NOMO-1 (cell line): ENCODE measurements around the gene MRPL36.
"Not testable (repeated sequence)": the region's sequence is repeated elsewhere in the genome, so short reads cannot be mapped to it uniquely, and the experiment has no call there.

Source experiments
- DNase-seq, 2 experiments: peaks; one replicate each; lab custom pipeline; 2025; ENCODE audit not compliant: unreplicated experiment in 2 of 2; lab: John Stamatoyannopoulos, UW

Gene MRPL36

GRCh38 chr5:1815881-1816292 is 16.2 kb upstream of the MRPL36 start:
- no peak for DNase-seq

- DNase-seq = no peak
These were observed 15.6 kb upstream of the MRPL36 start for GRCh38 chr5:1815071-1815786.

GRCh38 chr5:1814183-1815020 is 14.8 kb upstream of the MRPL36 start:
- no peak for DNase-seq

DNA sequence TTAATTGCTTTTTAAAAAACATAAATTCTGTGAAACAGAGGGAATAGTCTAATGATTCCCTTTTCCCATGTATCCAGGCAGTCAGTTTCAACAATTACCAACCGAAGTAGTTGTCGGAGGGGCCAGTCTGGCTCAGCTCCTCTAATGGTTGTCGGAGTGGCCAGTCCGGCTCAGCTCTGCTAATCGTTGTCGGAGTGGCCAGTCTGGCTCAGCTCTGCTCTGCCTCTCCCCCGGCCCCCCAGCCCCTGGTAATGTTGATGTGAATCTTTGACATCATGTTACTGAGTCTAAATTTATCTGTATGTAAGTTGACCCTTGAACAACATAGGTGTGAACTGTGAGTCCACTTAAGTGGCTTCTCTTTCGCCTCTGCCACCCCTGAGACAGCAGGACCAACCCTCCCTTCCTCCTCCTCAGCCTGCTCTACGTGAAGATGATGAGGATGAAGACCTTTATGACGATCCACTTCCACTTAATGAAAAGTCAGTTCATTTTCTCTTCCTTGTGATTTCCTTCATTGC is 11.0 kb upstream of the MRPL36 start:
- no peak for DNase-seq

DNA sequence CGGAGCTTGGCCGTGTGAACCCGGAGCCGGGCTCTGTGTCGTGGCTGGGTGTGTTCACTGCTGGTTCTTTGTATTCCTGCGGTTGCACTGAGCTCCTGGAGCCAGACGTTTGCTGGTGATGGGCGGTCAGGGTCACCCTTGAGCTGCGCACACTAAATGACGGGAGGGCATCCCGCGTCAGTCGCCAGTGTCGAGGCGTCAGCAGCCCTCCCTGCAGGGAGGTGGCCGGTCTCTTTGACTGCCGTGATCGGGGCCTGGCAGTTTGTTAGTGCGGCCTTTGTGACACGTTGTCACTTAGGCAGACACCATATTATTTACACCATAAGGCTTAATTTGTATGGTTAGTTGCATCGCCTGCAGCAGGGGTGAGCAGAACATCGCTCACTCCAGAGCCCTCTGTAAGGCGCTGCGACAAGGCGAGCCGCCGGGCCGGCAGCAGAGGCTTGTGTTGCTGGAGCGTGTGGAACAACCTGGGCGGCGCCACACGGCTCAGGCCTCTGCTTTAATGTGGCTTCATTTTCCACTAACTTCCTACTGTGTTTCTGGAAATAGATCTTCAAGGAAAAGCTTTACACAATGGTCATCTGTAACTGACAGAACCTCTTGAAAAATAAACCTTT is 9.9 kb upstream of the MRPL36 start:
- no peak for DNase-seq

GRCh38 chr5:1808439-1808838 is 8.8 kb upstream of the MRPL36 start:
- no peak for DNase-seq

DNA sequence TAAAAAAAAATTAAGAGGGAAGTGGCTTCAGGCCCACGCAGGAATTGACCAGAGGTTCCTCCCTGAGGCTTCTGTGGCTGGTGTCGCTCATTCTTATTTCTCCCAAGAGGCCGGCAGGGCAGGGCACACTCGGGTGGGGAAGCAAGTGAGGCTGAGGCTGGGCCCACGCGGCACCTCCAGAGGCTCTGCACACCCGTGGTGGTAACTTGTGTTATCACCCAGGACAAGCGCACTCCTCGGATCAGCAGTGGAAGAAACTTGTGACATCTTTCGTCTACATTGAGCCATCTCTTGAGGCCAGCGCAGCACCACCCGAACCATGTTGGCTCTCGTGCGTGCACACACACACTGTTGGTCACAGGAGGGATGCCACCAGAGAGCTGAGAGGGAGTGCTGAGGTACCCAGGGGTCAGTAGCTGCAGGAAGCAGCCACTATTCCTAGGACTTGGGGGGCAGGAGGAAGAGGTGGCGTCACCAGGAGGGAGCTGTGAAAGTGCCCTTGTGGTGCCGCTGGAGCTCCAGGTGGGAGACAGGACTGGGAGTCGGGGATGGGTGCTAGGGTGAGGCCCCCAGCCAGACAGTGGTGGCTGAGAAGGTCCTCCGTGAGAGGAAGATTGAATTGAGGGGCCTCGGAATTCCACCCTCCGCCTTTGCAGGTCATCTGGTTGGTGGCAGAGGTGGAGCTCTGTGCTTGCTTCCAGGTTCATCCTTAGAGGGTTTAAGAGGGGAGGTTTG is 8.0 kb upstream of the MRPL36 start:
- DNase-seq = no peak

- no peak for DNase-seq
These were observed 7.3 kb upstream of the MRPL36 start for GRCh38 chr5:1806974-1807373.

DNA sequence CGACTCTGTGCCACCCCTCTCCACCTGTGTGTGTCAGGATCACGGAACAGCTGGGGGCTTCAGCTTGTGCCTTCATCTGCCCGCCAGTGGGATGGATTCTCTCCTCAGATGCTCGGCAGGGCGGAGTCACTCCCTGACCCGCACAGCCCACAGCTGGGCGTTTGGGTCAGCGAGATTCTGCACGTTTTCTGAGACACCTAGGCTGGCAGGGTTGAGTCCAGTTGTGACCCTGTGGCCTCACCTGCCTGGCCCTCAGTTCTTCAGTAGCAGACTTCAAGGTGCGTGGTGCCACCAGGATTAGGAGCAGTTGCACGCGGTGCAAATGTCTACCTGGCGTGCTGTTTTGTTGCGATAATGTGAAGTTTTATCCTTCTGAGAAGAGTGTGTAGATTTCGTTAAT is 6.6 kb upstream of the MRPL36 start:
- no peak for DNase-seq

- DNase-seq = no peak
These were observed 6.1 kb upstream of the MRPL36 start for GRCh38 chr5:1805736-1806135.

- no peak for DNase-seq
These were observed 5.7 kb upstream of the MRPL36 start for GRCh38 chr5:1805326-1805725.

DNA sequence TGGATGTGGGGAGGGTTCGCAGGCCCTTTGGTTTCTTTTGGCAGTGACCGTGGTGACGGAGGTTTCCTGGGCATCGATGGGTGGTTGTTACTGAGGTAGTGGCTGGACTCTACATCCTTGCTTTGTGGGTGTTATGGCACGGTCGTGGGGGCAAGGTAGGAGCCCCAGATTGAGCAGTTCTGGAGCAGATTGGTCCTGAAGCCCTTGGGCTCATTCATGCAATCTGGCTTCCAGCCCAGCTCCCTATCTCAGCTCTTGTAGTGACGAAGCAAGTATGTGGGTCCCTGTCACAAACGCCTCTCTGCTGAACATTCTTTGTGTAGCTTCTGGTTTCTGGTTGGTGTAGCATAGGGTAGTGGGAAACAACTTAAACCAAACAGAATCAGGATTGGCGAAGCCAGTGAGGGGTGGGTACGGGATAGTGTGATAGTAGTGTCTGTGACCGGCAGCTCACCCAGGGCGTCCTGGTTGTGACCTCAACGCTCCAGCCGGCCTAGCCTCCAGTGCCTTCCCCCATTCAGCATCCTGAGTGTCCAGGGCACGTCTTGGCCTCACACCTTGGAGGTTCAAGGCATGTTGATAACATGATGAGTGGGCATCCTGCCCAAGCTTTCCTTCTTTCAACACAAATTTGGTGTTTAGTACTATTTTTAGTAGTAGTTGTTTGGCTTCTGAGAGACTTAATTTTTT is 4.5 kb upstream of the MRPL36 start:
- DNase-seq = no peak

DNA sequence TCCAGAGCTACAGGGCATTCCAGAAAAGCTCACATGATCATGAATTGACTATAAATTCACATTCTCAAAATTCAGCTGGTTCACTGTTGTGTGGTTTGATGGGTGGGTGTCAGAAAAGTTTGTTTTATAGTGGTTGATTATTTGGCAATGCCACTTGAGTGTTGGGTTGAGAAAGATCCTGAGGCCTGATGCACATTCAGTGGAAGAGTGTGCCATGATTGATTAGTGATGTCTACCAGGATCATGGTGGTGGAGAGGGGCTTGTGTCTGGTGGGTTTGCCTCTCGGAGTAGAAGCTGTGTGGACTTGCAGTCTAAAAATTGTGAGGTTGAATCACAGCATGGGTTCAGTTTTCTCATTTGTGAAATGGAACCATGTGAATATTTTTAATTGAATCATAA is 3.6 kb upstream of the MRPL36 start:
- DNase-seq = no peak

- DNase-seq = no peak
These were observed 2.3 kb upstream of the MRPL36 start for GRCh38 chr5:1801967-1802295.

- peak; percentile 91 to 96 for DNase-seq
These were observed 1.8 kb upstream of the MRPL36 start, which contains the start of gene NDUFS6 for GRCh38 chr5:1801222-1801966. Gene NDUFS6 (plus strand): TSS chr5:1801407. CDS start chr5:1801418, 11 bp downstream.

DNA sequence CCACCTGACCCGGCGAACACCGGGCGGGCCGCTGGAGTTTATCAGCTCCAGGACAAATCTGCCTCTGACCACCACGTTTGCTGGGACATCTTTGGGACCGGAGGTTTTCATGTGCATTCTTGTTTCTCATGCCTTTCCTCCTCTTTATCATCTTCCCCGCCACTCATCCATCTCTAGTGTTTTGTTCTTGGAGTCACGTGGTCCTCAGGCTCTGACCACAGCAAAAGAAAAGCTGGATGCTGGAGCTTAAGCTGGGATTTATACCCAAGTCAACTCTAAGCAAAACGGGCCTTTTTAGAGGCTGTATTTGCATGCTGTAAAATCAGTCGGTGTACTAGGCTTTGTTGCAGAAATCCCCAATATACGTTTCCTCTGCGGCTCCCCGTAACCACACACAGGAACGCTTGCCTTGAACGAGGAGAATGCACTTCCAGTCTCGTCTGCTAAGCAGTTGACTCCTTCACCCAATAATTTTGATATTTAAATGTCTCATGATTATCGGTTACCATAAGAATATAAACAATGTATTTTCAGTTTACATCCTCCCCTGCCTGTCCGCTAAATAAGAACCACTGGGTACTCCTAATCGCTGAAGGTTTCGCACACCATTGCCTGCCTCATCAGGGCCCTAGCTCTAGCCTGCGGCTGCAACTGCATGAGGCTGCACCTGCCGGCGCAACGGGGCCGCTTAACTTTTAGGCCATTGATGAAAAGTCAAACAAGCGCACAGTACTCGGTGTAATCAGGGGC is 1.0 kb upstream of the MRPL36 start:
- peak; percentile 85 to 91 for DNase-seq

DNA sequence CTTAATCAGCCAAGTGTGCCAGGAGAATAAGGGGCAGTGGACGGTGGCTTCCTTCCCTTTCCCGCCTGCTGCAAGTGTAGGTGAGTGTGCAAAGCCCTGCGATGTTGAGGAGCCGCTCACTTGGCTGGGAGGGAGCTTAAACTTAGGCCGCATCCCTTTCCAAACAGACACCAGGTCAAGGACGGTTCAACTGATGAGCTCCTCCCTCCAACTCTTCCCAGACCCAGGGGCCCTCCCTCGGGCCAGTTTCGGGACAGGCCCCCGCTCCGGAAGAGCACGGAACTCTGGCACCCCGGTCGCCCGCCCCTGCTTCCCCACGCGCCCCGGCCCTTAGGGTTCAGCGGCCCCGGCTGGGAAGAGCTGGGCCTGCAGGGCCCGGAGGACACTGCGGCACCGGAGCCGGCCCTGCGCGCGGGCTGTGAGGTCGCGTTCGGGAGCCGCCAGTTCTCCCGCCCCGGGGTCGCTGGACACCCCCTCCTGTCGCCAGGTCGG is 481 bp downstream of the MRPL36 start:
- DNase-seq = peak; percentile 39 to 41

DNA sequence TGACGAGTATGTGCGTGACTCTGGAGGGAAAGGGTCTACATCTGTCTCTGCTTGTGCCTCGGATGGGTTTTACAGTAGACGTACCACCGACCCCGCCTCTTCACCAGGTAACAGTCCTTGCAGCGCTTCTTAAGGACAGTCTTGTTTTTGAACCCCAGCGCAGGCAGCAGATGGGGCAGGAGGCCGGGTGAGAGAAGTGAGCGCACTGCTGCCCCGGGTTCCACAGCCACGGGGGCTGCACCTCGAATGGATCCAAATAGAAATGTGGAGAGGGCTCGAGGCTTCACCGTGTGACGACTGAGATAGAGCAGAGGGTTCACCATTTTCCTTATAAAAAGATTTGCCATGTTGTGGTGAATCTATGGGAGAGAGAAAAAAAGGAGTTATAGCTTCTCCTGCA is 1.0 kb downstream of the MRPL36 start:
- DNase-seq = not testable (repeated sequence)

GRCh38 chr5:1797855-1798254 is 1.8 kb downstream of the MRPL36 start:
- DNase-seq = no peak
